ENCODE data around the gene CACNA2D4. TPM values are rescaled to one million over a fixed set of nuclear protein-coding genes. Genes with fewer than 3 reads are reported as not detected.

CACNA2D4 gene
- polyA plus RNA-seq, 3 donors, result 17.8 to 87.7 (median 22.1) TPM

- Mint-ChIP-seq H3K36me3 (peaks cover 29 to 32% of the 10 kb centered on the region in 2 donors), H3K27ac (peak overlapping the region in 1 of 7 donors; percentile 46), H3K4me1 (peaks cover 6% of the 10 kb centered on the region), H3K27me3 (ENCODE audit: low read depth in 3 of 3) (peaks cover 0 to 1% (median 0%) of the 10 kb centered on the region in 3 donors), H3K4me3 (no peak overlapping the region), H3K9me3 (no peaks in the 10 kb centered on the region)
- H3K4me2 ChIP-seq (replicated peaks; ENCODE audit: extremely low read depth, low read length, poor library complexity, severe bottlenecking), result no peak overlapping the region
- H3K9me3 ChIP-seq (replicated peaks in 1 of 2; ENCODE audit: control insufficient read depth in 1 of 2, insufficient read depth in 1 of 2, low read length in 2 of 2), result no peaks in the 10 kb centered on the region
- intact Hi-C loops (cut with micrococcal nuclease), result no loop called here
- no peak overlapping the region for H3K9ac ChIP-seq (ENCODE audit: insufficient read depth, low read length, poor library complexity, severe bottlenecking)
- H4K20me1 ChIP-seq (ENCODE audit: insufficient read depth, low read length), result peaks cover 59% of the 10 kb centered on the region
- WGBS (ENCODE audit: insufficient coverage), result 83% methylated on average over 2 of the region's 2 CpGs
- no peak for DNase-seq
- no peak overlapping the region for H3K27ac ChIP-seq (ENCODE audit: low read depth in 1 of 2, low read length in 2 of 2)
- no peaks in the 10 kb centered on the region for H3K4me1 ChIP-seq (ENCODE audit: control insufficient read depth in 1 of 2, insufficient read depth in 2 of 2, low read length in 2 of 2)
- no peak overlapping the region for H2AFZ ChIP-seq (ENCODE audit: insufficient read depth, low read depth, low read length, poor library complexity, severe bottlenecking)
- H3K36me3 ChIP-seq (replicated peaks in 1 of 2; ENCODE audit: control insufficient read depth in 1 of 2, insufficient read depth in 2 of 2, low read length in 2 of 2), result peaks cover 11 to 46% of the 10 kb centered on the region in 2 donors
- TF ChIP-seq, protein P1, sequence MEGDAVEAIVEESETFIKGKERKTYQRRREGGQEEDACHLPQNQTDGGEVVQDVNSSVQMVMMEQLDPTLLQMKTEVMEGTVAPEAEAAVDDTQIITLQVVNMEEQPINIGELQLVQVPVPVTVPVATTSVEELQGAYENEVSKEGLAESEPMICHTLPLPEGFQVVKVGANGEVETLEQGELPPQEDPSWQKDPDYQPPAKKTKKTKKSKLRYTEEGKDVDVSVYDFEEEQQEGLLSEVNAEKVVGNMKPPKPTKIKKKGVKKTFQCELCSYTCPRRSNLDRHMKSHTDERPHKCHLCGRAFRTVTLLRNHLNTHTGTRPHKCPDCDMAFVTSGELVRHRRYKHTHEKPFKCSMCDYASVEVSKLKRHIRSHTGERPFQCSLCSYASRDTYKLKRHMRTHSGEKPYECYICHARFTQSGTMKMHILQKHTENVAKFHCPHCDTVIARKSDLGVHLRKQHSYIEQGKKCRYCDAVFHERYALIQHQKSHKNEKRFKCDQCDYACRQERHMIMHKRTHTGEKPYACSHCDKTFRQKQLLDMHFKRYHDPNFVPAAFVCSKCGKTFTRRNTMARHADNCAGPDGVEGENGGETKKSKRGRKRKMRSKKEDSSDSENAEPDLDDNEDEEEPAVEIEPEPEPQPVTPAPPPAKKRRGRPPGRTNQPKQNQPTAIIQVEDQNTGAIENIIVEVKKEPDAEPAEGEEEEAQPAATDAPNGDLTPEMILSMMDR (IDR thresholded peaks at IDR 0.05), result no peak
- H3K4me3 ChIP-seq (replicated peaks in 1 of 3; ENCODE audit: low read depth in 2 of 3, low read length in 3 of 3), result no peak overlapping the region
- peaks cover 59% of the 10 kb centered on the region for H3K79me2 ChIP-seq (ENCODE audit: insufficient read depth, low read length)
- H3K27me3 ChIP-seq (ENCODE audit: control insufficient read depth in 2 of 2, insufficient read depth in 2 of 2, low read length in 2 of 2), result no peaks in the 10 kb centered on the region
Measured at GRCh38 chr12:1763153-1763552, 155.3 kb downstream of the CACNA2D4 start.

GRCh38 chr12:1761857-1762256, 156.6 kb downstream of the CACNA2D4 start:
- H2AFZ ChIP-seq (ENCODE audit: insufficient read depth, low read depth, low read length, poor library complexity, severe bottlenecking), result no peak overlapping the region
- H3K36me3 Mint-ChIP-seq, result peaks cover 40% of the 10 kb centered on the region in 2 donors
- H3K27me3 ChIP-seq (ENCODE audit: control insufficient read depth in 2 of 2, insufficient read depth in 2 of 2, low read length in 2 of 2), result no peaks in the 10 kb centered on the region
- H4K20me1 ChIP-seq (ENCODE audit: insufficient read depth, low read length), result peaks cover 46% of the 10 kb centered on the region
- H3K9me3 ChIP-seq (replicated peaks in 1 of 2; ENCODE audit: control insufficient read depth in 1 of 2, insufficient read depth in 1 of 2, low read length in 2 of 2), result no peaks in the 10 kb centered on the region
- H3K27me3 Mint-ChIP-seq (ENCODE audit: low read depth in 3 of 3), result peaks cover 0 to 1% (median 0%) of the 10 kb centered on the region in 3 donors
- peak overlapping the region in 1 of 7 donors; percentile 60 for H3K27ac Mint-ChIP-seq
- no peaks in the 10 kb centered on the region for H3K9me3 Mint-ChIP-seq
- peaks cover 55% of the 10 kb centered on the region for H3K79me2 ChIP-seq (ENCODE audit: insufficient read depth, low read length)
- H3K9ac ChIP-seq (ENCODE audit: insufficient read depth, low read length, poor library complexity, severe bottlenecking), result no peak overlapping the region
- no peak overlapping the region for H3K27ac ChIP-seq (ENCODE audit: low read depth in 1 of 2, low read length in 2 of 2)
- 97% methylated on average over 3 of the region's 3 CpGs for WGBS (ENCODE audit: insufficient coverage)
- no peaks in the 10 kb centered on the region for H3K4me1 ChIP-seq (ENCODE audit: control insufficient read depth in 1 of 2, insufficient read depth in 2 of 2, low read length in 2 of 2)
- no peak for DNase-seq
- no peak overlapping the region for H3K4me3 ChIP-seq (replicated peaks in 1 of 3; ENCODE audit: low read depth in 2 of 3, low read length in 3 of 3)
- peaks cover 6% of the 10 kb centered on the region for H3K4me1 Mint-ChIP-seq
- intact Hi-C loops (cut with micrococcal nuclease), result no loop called here
- H3K36me3 ChIP-seq (replicated peaks in 1 of 2; ENCODE audit: control insufficient read depth in 1 of 2, insufficient read depth in 2 of 2, low read length in 2 of 2), result peaks cover 22 to 59% of the 10 kb centered on the region in 2 donors
- TF ChIP-seq, protein P1 (IDR thresholded peaks at IDR 0.05), result no peak
- no peak overlapping the region for H3K4me3 Mint-ChIP-seq
- no peak overlapping the region for H3K4me2 ChIP-seq (replicated peaks; ENCODE audit: extremely low read depth, low read length, poor library complexity, severe bottlenecking)
